ENCODE results near the gene SOX13.
"Not testable (repeated sequence)": the region's sequence is repeated elsewhere in the genome, so short reads cannot be mapped to it uniquely, and the experiment has no call there.

Gene SOX13

GRCh38 chr1:204087893-204088528 is 15.1 kb downstream of the SOX13 start:
- DNase-seq: no peak

- no peak for DNase-seq
Observed at GRCh38 chr1:204088596-204088995, 15.7 kb downstream of the SOX13 start.

- DNase-seq: no peak
Observed at GRCh38 chr1:204089044-204089751, 16.3 kb downstream of the SOX13 start.

GRCh38 chr1:204090132-204090531 is 17.2 kb downstream of the SOX13 start:
- not testable (repeated sequence) for DNase-seq

- no peak for DNase-seq
Observed at GRCh38 chr1:204091066-204091465, 18.2 kb downstream of the SOX13 start.

GRCh38 chr1:204091787-204092312 is 18.9 kb downstream of the SOX13 start:
- DNase-seq: no peak

GRCh38 chr1:204092632-204093420 is 19.9 kb downstream of the SOX13 start:
- DNase-seq: no peak

GRCh38 chr1:204093421-204093717 is 20.5 kb downstream of the SOX13 start:
- DNase-seq: no peak

GRCh38 chr1:204093781-204094180 is 20.9 kb downstream of the SOX13 start:
- DNase-seq: no peak

GRCh38 chr1:204094313-204094729 is 21.4 kb downstream of the SOX13 start:
- DNase-seq: no peak

GRCh38 chr1:204094856-204095634 is 22.1 kb downstream of the SOX13 start:
- no peak for DNase-seq

- DNase-seq: no peak
Observed at GRCh38 chr1:204096931-204097330, 24.0 kb downstream of the SOX13 start.

GRCh38 chr1:204098683-204099082 is 25.8 kb downstream of the SOX13 start:
- no peak for DNase-seq

- not testable (repeated sequence) for DNase-seq
Observed at GRCh38 chr1:204099754-204100153, 26.8 kb downstream of the SOX13 start.

- no peak for DNase-seq
Observed at GRCh38 chr1:204102029-204102611, 29.2 kb downstream of the SOX13 start.

- DNase-seq: no peak
Observed at GRCh38 chr1:204102739-204103430, 30.0 kb downstream of the SOX13 start.

GRCh38 chr1:204103431-204103741 is 30.5 kb downstream of the SOX13 start:
- DNase-seq: no peak

GRCh38 chr1:204104331-204105130 is 31.6 kb downstream of the SOX13 start:
- peak; percentile 26 for DNase-seq

GRCh38 chr1:204105131-204105515 is 32.2 kb downstream of the SOX13 start:
- no peak for DNase-seq

- no peak for DNase-seq
Observed at GRCh38 chr1:204106825-204107224, 33.9 kb downstream of the SOX13 start.

GRCh38 chr1:204107892-204108291 is 35.0 kb downstream of the SOX13 start:
- no peak for DNase-seq

All from CD4-positive, alpha-beta T cell treated with Interleukin-12 subunit alpha and Interleukin-12 subunit beta, for 1 hour (primary cell).